Epithelial cell of esophagus (primary cell): Measurements from ENCODE around the gene ACOT11.

Experiments
- DNase-seq: peaks from one replicate; pipeline ENCODE4 v3.0.0; 2010; ENCODE audit warnings: low read depth
- H3K4me3 ChIP-seq: 2 replicates; pipeline ENCODE4 v1.5.1; 2011; ENCODE audit warnings: mild to moderate bottlenecking, low read length, control low read depth
- CTCF ChIP-seq: IDR thresholded peaks from 2 replicates; pipeline ENCODE4 v1.5.1; 2011; ENCODE audit warnings: low read depth, mild to moderate bottlenecking, low read length, control low read depth, inconsistent platforms; ENCODE audit not compliant: insufficient read depth; ENCODE audit errors: missing control alignments

Gene ACOT11

GRCh38 chr1:54597455-54598030, 49.5 kb downstream of the ACOT11 start:
- H3K4me3 ChIP-seq = no peak overlapping the region
- DNase-seq = no peak
- TF ChIP-seq CTCF = no peak

DNA sequence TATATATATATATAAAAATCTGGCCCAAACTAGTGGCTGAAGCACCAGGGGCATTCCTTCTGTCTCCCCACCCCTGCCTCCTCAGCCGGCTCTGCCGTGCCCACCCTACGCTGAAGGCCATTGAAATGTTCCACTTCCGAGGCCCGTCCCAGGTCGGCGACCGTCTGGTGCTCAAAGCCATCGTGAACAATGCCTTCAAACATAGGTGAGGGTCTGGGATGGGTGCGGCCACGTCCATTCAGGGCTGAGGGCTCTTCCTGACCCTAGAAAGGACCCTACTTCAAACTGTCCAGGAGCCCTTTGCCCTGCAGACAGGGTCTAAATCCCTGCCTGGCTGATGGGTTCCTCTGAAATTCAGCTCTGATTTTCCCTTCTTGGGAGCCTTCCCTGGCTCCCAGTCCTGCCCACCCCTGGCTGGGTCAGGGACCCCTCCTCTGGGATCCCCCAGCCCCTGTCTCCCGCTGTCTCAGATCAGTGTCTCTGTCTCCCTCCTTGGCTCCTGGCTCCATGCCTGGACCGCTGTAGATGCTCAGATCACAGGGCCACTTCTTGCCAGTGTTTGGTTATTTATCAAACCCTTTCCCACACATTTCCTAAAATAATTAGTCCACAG, 51.3 kb downstream of the ACOT11 start:
- DNase-seq = no peak
- H3K4me3 ChIP-seq = no peak overlapping the region
- no peak for TF ChIP-seq CTCF

DNA sequence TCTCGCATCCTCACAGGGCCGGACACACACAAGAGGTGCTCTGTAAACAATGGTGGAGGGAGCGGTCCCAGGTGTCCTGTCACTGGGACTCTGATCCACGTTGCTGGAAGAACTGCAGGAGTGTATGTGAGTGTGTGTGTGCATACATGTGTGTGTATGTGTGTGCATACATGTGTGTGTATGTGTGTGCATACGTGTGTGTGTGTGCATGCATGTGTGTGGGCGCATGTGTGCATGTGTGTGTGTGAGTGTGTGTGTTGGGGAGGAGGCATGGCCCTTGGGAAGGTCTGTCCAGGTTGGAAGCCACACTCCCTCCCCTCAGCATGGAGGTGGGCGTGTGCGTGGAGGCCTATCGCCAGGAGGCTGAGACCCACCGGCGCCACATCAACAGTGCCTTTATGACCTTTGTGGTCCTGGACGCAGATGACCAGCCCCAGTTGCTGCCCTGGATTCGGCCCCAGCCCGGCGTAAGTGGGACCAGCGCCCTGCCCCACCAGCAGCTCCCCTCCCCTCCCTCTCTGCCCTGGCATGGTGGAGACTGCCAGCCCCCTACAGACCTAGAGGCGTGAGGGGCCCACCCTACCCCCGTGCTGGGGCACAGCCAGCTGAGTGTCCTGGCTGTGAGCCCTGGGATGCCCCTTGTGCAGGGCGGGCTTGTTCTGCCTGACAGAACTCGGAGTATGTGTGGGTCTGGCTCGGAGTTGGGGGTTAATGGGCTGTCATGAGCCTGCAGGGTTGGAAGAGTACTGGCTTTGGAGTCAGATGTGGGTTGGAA, 53.1 kb downstream of the ACOT11 start:
- DNase-seq = no peak
- TF ChIP-seq CTCF = no peak
- H3K4me3 ChIP-seq = no peak overlapping the region

GRCh38 chr1:54601730-54602129, 53.7 kb downstream of the ACOT11 start:
- TF ChIP-seq CTCF = no peak
- no peak overlapping the region for H3K4me3 ChIP-seq

GRCh38 chr1:54602554-54602953, 54.5 kb downstream of the ACOT11 start:
- no peak for TF ChIP-seq CTCF
- no peak overlapping the region for H3K4me3 ChIP-seq
- DNase-seq = no peak

More at GRCh38 chr1:54601730-54602129, 53.7 kb downstream of the ACOT11 start:
- DNase-seq = no peak

DNA sequence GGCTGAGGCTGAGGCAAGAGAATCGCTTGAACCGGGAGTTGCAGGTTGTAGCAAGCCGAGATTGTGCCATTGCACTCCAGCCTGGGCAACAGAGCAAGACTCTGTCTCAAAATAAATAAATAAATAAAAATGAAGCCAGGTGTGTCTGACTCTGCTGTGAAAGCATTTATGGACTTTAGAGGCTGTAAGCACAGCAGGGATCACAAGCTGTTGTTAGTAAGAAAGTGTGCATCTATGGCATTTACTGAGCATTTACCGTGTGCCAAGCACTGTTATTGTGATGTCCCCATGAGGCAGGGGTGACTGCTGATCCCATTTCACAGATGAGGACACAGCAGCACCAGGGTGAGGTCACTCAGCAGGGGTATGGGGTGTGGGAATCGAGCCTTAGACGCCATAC, 55.2 kb downstream of the ACOT11 start:
- no peak overlapping the region for H3K4me3 ChIP-seq
- TF ChIP-seq CTCF = no peak
- DNase-seq = no peak
